NT2/D1 (cell line): ENCODE results near the gene RIMKLB.

Experiments
- SUZ12 ChIP-seq: IDR thresholded peaks from 2 replicates; pipeline ENCODE4 v1.6.1; 2011; ENCODE audit not compliant: insufficient read length, insufficient read depth; ENCODE audit errors: extremely low read depth
- YY1 ChIP-seq: IDR thresholded peaks from 2 replicates; pipeline ENCODE4 v1.6.1; 2011; ENCODE audit not compliant: insufficient read length, insufficient read depth
- ZNF274 ChIP-seq: IDR thresholded peaks from 2 replicates; pipeline ENCODE4 v1.6.1; 2011; ENCODE audit warnings: mild to moderate bottlenecking, low read depth, low read length

- TF ChIP-seq ZNF274 = no peak
- TF ChIP-seq YY1 = no peak
- TF ChIP-seq SUZ12 = no peak
Observed at GRCh38 chr12:8692573-8692972, 5.2 kb upstream of the RIMKLB start.
